ENCODE results near the gene CYB561.

The CYB561 gene

DNA sequence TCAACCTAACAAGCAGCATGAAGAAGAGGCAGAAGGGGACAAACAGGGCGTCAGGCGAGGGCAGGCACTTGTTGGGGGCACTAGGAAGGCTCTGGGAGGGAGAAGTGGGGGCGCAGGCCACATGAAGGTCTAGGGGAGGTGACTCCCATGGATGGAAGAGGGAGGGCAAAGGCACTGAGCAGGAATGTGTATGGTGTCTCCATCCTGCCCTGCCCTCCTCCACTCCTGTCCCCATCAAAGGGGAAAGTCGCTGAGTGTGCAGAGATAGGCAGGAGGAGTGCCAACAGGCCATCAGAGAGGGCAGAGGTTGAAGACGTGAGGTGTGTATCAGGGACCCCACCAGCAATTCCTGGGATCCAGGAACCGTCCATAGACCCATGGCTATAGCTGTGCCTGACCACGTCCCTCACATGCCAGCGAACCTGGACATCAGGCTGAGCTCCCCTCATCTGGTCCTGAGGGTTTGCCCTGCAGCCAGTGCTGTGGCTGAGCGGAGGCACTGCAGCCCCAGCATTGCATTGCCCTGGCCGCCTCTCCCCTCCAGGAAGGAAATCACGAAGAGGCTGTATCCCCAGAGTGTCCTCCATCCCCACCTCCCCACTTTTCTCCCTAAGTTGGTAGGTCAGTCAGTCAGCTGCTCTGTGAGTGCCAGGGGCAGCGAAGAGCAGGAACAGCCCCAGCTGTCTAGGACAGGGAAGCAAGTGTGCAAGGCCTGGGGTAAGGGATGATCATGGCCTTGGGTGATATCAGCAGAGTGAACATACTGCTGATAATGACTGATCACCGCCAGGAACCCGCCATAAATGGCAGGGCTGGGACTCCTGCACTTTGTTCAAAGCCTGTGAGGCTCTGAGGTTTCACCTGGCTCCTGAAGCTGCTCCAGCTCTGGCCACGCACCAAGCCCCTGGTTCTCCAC is 6.2 kb upstream of the CYB561 start:
- in situ Hi-C loops (cut with HindIII; ENCODE audit: low sequenced_read_pairs): no loop called here

DNA sequence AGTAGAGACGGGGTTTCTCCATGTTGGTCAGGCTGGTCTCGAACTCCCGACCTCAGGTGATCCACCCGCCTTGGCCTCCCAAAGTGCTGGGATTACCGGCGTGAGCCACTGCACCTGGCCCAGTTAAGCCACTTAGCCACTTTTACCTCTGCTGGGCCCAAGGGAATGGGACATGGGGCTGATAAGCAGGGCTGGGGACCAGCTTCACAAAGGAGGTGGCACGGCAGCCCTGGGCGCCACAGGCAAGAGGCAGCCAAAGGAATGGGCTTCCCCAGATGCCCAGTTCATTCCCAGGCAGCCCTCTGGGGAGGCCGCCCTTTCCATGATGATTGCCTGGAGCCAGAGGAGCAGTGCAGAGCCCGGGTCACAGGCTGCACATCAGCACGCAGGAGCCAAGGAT is 5.0 kb upstream of the CYB561 start:
- in situ Hi-C loops (cut with HindIII; ENCODE audit: low sequenced_read_pairs): no loop called here

DNA sequence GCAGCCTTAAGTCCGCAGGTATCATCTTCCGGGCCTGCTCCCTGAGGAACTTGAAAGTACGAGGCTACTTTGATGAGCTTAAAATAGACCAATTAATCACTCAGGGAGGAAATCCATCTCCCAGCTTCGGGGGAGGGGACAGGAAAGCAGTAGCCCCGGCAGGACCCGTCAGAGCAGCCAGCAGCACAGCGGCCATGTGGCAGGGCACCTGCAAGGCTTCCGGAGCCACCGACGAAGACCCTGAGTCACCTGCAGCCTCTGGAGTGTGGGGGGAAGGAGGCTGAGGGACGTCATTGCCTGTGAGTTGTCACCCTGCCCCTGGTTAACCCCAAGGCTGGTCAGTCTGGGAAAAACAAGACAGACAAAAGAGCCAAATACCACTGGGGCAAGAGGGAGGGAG is 4.4 kb upstream of the CYB561 start:
- in situ Hi-C loops (cut with HindIII; ENCODE audit: low sequenced_read_pairs): no loop called here

DNA sequence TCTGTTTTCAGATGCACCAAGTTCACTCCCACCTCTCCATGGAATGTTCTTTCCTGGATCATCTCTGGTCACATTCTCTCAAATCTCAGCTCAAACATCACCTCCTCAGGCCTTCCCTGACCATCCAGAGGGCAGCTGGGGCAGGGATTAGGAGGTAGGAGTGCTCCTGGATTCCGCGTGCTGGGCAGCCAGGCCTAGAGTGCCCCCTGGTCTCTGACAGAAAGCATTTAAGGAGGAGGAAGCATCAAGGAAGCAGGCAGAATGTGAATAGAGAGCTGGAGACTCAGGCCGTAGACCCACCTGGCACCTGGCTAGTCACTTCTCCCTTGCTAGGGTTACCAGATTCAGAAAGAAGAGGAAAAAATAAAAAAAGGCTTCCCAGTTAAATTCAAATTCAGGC is 2.5 kb upstream of the CYB561 start:
- in situ Hi-C loops (cut with HindIII; ENCODE audit: low sequenced_read_pairs): loop anchor here (25.0 kb wide), 1 partner anchor 139 kb away; no protein-coding TSS in a partner anchor

DNA sequence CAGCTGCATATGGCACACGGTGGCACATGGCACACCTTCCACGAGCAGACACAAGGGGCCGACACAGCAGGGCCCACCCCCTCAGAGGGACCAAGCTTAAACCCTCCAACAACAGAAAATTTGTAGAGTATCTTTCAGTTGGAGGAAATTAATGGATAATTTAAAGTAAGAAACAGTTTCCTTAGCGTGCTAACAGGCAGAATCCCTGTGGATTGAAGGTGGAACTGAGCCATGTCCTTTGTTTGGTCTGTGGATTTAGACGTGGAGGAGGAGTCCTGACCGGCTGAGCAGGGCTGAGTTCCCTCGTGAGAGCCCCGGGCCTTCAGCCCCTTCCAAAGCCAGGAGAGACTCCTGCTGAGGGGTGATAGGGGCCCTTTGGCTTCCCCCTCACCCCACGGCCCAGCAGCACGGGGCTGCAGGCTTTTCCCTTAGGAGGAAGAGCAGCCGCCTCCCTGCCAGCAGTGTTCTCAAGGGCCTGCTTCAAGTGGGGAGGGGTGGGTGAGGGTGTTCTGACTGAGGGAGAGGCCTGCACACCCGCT is 1.4 kb upstream of the CYB561 start:
- in situ Hi-C loops (cut with HindIII; ENCODE audit: low sequenced_read_pairs): loop anchor here (25.0 kb wide), 1 partner anchor 140 kb away; no protein-coding TSS in a partner anchor

DNA sequence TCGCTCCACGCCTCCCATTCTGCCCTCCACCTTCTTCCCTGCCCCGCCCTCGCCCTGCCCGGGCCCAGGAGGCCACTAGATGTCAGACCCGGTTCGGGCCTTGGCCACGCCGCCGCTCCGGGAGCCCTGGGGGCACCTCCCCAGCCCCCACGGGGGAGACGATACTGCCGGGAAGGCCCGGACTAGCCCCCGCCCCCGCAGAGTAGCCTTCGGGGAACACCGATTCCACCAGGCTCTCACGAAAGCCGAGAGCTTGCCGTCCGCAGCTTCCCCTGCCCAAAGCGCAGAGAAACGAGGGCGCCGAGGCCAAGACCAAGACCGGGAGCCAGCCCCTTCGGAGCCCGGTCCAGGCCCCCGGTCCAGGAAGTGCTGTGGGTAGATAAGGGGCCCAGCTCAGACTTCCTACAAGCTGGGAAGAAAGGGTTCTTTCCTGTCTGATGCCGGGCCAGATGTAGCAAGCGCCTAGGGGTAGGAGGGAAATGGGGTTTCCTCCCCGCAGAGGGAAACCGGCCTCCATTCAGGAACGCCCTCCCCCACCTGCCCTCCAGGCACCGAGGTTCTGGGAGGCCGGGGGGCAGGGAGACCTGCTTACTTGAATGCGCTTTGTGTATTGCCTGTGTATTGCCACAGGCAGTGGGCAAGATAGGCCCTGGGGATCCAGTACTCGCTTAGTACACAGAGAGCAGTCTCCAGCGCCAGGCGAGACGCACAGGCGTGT is 806 bp upstream of the CYB561 start:
- in situ Hi-C loops (cut with HindIII; ENCODE audit: low sequenced_read_pairs): loop anchor here (25.0 kb wide), 1 partner anchor 140 kb away; no protein-coding TSS in a partner anchor

DNA sequence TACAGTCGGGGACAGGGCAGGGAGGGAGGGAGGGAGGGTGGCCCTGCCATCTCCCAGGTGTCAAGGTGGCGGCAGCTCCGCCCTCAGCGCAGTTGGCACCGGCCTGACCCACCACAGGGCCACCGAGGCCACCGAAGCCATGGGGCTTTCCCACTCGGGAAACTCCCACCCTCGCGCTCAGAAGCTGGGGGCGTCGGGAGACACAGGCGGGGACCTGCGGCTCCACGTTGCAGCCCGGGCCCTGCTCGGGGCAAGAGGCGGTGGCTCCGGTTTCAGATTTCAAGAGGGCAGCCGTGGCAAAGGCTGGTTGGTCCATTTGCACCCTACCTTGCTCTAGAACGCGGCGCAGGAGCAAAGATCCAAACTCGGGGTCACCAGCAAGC is 544 bp downstream of the CYB561 start:
- in situ Hi-C loops (cut with HindIII; ENCODE audit: low sequenced_read_pairs): loop anchor here (25.0 kb wide), 1 partner anchor 142 kb away; no protein-coding TSS in a partner anchor

DNA sequence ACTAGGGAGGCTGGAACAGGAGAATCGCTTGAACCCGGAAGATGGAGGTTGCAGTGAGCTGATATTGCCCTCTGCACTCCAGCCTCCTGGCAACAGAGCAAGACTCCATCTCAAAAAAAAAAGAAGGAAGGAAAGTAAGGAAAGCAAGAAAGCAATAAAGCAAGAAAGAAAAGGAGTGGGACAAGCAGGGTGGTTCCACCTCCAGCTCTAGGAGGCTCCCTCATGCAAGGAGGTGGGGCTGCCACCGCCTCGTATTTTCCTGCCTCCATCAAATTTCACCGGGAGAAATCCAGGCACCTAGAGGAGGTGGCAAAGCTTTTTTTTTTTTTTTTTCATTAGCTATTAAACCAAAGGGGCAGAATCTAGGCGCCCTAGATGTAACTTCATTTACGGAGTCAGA is 1.0 kb downstream of the CYB561 start:
- in situ Hi-C loops (cut with HindIII; ENCODE audit: low sequenced_read_pairs): loop anchor here (25.0 kb wide), 1 partner anchor 142 kb away; no protein-coding TSS in a partner anchor

DNA sequence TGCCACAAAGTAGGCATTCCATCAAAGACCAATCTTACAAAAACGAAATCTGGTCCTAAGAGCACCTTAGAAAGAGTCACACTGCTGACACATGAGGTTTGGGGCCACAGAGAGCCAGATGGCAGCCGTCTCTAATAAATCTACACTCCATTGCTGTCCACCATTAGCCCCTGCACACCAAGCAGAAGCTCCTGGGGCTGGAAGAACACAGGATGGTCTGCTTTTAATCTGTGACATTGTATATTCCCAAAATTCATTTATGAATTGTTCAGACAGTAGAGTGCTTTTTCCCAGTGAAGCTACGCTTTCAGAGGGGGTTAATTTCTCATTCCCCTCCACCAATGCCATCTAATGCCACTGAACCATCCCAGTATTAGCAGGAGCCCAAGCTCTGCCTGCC is 1.6 kb downstream of the CYB561 start:
- in situ Hi-C loops (cut with HindIII; ENCODE audit: low sequenced_read_pairs): loop anchor here (25.0 kb wide), 1 partner anchor 143 kb away; no protein-coding TSS in a partner anchor

DNA sequence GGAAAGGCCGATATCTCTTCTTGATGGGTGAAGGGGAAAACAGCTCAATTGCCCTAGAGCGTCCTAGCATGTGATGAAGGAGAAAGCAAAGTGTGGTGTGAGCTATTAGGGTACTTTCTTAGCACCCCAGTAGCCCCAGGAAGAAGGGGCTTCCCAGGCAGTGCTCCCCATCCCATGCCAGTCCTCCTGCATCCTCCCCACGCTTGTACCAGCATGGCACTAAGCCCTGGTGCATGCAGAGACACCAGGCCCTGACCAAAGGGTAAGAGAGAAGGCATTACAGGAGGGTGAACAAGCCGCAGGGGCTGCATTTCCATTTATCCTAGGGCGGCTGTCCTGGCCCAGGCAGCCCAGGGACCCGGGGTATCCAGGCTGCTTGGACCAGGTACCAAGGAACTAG is 3.1 kb downstream of the CYB561 start:
- in situ Hi-C loops (cut with HindIII; ENCODE audit: low sequenced_read_pairs): loop anchor here (25.0 kb wide), 1 partner anchor 144 kb away; no protein-coding TSS in a partner anchor

DNA sequence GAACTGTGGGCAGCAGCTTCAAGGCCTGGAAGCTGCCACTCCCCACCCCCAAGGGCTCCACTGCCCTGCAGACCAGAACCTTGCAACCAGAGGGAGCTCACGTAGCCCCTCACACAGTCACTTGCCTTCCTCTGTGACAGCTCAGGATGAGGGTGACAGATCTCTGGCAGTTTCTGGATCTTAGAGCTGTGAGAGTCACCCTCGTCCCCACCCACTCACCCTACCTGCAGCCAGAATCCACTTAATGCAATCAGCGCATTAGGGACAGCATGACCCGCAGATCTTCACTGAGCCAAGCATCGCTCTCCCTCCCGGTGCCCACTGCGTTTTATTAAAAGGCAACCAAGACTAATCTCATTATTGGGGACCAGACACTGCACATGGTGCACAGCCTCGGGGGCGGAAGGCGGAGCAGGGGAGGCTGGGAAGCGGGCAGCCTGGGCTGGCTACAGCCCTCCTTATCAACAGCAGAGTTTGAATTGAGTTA is 3.5 kb downstream of the CYB561 start:
- in situ Hi-C loops (cut with HindIII; ENCODE audit: low sequenced_read_pairs): loop anchor here (25.0 kb wide), 1 partner anchor 145 kb away; no protein-coding TSS in a partner anchor

DNA sequence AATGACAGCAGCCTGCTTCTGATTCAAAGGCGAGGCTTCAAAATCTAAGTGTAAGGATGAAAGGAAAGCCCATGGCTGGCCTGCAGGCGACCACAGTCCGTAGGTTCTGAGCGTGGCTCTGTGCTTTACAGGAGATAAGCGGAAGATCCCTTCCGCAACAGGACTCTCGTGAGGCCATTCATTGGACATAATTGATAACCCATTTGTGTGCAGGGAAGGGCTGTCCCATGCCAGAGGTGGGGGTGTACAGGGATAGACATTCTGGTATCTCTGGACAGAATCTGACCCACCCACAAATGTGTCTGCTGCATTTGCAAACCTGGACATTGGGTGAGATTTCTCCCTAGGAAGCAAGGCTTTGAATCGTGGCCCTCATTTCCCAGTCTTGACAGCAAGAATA is 4.0 kb downstream of the CYB561 start:
- in situ Hi-C loops (cut with HindIII; ENCODE audit: low sequenced_read_pairs): loop anchor here (25.0 kb wide), 1 partner anchor 145 kb away; no protein-coding TSS in a partner anchor

DNA sequence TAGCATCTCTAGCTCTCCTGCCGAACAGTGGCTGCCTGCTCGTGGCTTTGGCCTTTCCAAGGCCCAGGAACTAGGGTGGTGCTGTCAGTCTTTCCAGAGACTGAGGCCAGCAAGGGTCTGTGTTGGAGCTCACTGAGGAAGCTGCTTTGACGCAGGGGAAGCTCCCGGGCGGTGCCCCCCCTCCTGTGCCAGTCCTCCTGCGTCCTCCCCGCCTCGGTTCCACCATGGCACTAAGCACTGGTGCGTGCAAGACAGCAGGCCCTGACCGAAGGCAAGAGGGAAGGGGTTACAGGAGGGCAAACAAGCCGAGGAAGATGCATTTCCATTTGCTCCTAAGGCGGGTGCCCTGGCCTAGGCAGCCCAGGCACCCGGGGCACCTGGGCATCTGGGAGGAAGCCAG is 4.5 kb downstream of the CYB561 start:
- in situ Hi-C loops (cut with HindIII; ENCODE audit: low sequenced_read_pairs): loop anchor here (25.0 kb wide), 1 partner anchor 146 kb away; no protein-coding TSS in a partner anchor

DNA sequence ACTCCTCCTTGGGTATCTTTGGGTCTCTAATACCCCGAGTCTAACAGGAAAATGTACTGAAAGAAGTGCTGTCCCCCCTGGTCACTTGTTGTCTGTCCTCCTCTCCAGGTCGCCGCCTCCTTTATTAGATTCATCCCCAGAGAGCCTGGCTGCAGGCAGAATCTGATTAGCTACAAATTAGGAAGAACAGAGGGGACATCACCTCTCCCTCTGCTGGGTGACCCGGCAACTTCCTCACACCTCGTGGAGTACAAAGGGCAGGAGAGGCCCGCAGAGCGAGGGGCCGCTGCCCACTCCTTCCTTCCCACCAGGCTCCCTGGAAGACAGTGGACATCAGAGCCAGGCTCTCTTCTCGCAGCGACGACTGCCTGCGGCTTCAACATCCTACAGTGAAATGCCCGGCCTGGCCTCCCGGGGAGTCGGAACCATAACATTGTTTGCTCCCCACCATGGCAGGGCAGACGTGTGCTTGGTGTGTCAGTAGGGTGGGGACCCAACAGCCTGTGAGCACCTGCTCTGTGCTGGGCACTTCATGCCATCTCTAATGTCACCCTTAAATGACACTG is 5.3 kb downstream of the CYB561 start:
- in situ Hi-C loops (cut with HindIII; ENCODE audit: low sequenced_read_pairs): loop anchor here (25.0 kb wide), 1 partner anchor 146 kb away; no protein-coding TSS in a partner anchor

DNA sequence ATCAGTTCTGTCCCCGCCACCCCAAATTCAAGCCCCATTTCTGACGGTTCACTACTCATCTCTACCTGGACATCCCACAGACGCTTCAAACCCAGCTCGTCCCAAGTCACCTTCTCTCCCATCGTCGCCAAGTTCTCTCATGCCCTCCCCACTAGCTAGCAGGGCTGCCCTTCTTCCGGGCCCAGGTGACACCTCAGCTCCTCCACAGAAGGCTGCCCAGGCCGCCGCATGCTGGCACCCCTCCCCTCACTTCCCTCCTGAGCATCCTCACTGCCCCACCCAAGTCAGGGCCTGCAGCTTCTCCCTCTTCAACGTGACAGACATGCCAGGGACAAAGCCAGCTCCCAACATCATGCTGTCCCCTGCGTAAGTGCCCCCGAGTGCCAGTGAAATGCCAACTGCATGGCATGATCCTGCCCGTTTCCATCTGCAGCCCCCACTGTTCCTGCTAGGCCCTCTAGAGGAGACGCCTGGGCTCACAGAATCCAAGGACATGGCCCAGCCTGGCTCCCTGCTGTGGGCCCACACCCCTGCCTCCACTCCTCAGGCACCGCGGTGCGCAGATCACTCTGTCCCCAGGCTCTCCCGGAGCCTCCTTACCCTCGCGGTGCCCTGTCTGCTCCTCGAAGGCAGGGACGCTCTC is 5.9 kb downstream of the CYB561 start:
- in situ Hi-C loops (cut with HindIII; ENCODE audit: low sequenced_read_pairs): loop anchor here (25.0 kb wide), 1 partner anchor 147 kb away; no protein-coding TSS in a partner anchor

DNA sequence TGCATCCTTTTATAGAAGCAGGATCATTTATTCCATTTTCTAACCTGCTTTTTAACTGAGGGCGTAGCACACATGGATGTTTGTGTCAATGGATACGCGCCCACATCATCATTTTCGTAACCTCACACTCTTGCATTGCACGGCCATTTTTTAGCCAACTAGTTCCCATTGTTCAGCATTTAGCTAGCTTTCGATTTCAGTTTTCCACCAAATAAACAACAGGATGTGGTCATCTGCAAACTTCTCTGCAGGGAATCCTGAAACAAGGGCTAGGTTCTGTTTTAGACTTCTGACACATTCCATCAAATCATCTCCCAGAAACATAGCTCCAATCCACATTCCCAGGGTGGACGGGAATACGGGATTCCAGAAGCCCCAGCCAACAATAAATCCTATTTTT is 6.4 kb downstream of the CYB561 start:
- in situ Hi-C loops (cut with HindIII; ENCODE audit: low sequenced_read_pairs): loop anchor here (25.0 kb wide), 1 partner anchor 148 kb away; no protein-coding TSS in a partner anchor

DNA sequence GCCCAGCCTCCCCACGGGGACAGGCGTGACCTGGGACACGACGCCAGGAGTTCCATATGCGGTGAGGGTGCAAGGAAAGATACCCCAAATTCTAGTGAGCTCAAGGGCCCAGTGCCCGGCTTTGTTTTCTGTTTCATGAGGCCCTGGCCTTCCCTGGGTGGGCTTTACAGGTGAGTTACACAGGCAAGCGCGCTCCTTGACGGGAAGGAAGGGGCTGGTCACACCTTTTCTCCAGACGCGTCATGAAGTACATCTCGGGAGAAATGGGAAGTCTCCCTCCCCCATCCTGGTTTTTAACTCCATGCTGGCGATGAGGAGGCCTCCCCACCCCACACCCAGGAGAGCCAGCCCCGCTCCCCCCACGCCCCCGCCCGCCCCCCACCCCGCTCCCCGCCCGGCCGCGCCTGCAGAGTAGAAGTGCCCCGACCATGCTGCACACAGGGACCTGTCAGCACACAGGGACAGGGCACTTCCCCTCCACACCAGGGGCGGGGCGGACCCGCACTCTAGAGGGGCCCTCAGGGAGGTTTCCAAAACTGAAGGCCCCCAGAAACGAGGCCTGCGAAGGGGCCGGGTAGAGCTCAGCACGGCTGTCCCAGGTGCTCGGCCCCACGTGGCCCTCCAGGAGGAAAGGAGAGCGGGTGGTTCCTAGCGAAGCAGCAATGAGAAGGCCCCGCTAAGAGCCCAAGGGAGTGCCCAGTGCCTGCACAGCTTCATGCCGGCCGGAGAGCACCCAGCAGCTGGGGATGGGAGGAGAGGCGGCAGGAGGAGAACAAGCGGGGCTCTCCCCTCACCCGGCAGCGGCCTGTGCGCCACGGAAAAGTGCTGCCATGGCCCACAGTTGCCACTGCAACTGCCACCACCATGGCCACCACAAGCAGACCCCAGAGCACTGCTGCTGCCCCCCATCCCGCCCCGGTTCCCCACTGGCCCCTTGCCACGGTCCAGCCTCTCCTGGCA is 7.7 kb downstream of the CYB561 start:
- in situ Hi-C loops (cut with HindIII; ENCODE audit: low sequenced_read_pairs): loop anchor here (25.0 kb wide), 1 partner anchor 149 kb away; no protein-coding TSS in a partner anchor

DNA sequence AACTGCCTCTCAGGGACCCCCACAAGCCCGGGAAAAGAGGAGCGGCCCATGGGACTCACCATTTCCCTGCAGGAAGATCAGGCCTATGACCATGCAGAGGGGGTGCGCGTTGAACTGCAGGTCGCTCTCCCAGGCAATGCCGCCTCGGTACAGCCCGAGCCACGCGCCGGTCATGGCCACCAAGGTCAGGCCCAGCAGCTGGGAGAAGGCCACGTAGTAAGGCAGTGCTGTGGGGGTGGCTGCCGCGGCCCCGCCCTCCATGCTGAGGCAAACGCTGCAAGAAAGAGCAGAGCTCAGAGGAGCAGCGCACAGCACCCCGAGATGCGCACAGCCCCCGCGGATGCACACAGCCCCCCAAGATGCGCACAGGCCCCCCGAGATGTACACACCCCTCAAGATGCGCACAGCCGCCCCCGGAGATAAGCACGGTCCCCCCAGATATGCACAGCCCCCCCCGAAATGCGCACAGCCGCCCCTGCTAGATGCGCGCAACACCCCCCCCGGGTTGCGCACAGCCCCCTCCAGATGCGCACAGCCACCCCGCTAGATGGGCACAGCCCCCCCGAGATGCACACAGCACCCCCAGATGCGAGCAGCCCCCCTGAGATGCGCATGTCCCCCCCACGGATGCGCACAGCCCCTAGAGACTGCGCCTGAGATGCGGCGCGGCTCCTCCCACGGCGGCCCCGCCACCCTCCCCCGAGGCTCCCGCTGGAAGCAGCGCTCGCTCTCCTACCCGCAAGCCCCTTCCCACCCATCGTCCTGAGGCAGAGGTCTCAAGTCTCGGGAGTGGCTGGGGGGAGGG is 8.6 kb downstream of the CYB561 start:
- in situ Hi-C loops (cut with HindIII; ENCODE audit: low sequenced_read_pairs): loop anchor here (25.0 kb wide), 1 partner anchor 150 kb away; no protein-coding TSS in a partner anchor
